Psoas muscle (tissue), 8 donors: ENCODE measurements around the gene OR2T2. TPM values are rescaled to one million over a fixed set of nuclear protein-coding genes. Genes with fewer than 3 reads are reported as not detected.
"Not testable (repeated sequence)": the region's sequence is repeated elsewhere in the genome, so short reads cannot be mapped to it uniquely, and the experiment has no call there.

ENCODE experiments used
- ATAC-seq, 4 donors: fragments of 200-7000 bp; cut with Tn5 transposase; one replicate each; pipeline ENCODE4 v1.9.1; 2020; ENCODE audit warnings: moderate library complexity in 3 of 4, mild to moderate bottlenecking in 2 of 4
- DNase-seq, 2 donors: peaks; one replicate each; pipeline ENCODE4 v3.0.0-alpha.2; 2020
- H3K27ac ChIP-seq: fragments of 200-600 bp; one replicate; pipeline ENCODE4 v1.8.0; 2022
- H3K27me3 ChIP-seq, 3 donors: fragments of 200-600 bp in 1 of 3; one replicate each; pipeline versions ENCODE4 v1.6.1 to v1.8.0; 2013 to 2022; ENCODE audit warnings: low read length in 2 of 3, mild to moderate bottlenecking in 2 of 3, moderate library complexity in 1 of 3; ENCODE audit not compliant: insufficient read depth in 3 of 3
- H3K36me3 ChIP-seq, 2 donors: fragments of 200-600 bp in 1 of 2; one replicate each; pipeline versions ENCODE4 v1.6.1 to v1.8.0; 2013 to 2022; ENCODE audit warnings: low read depth in 1 of 2, mild to moderate bottlenecking in 1 of 2, moderate library complexity in 1 of 2; ENCODE audit not compliant: insufficient read depth in 1 of 2
- H3K4me1 ChIP-seq: fragments of 200-600 bp; one replicate; pipeline ENCODE4 v1.8.0; 2022
- H3K4me3 ChIP-seq: fragments of 200-600 bp; one replicate; pipeline ENCODE4 v1.8.0; 2022; ENCODE audit warnings: mild to moderate bottlenecking
- H3K9me3 ChIP-seq: fragments of 200-600 bp; one replicate; pipeline ENCODE4 v1.8.0; 2022
- WGBS, 3 donors: extraction: QIAGEN DNeasy Blood & Tissue Kit; methylation state at CpG; one replicate each; pipeline versions ENCODE4 v1.1.6 to v1.1.7; 2013; 5-methylcytosine and 5-hydroxymethylcytosine counted together
- intact Hi-C, 2 donors: fragments of 100-400 bp; cut with DNase I; formaldehyde crosslinking; loops; one replicate each; pipeline versions ENCODE4 v1.11.0 to v1.14.2; 2022
- long read RNA-seq, 2 donors: library from polyadenylated mRNA; unstranded; transcript quantifications; one replicate each; pipeline ENCODE4 v2.0.0, GENCODE V29; 2021
- polyA plus RNA-seq, 3 donors: library from polyadenylated mRNA; stranded (reverse); fragments of 200-250 nt; gene quantifications; one replicate each; pipeline ENCODE4 v1.2.3, GENCODE V29; 2013
- total RNA-seq, 4 donors: library from RNA; stranded (reverse); fragmentation: NEBNext Ultra II Directional in 2 of 4; extraction: Animal tissue kit (Norgen Biotek cat#: 25700) in 2 of 4; gene quantifications; one replicate each; pipeline versions ENCODE4 v1.2.1 to v1.2.4, GENCODE V29; 2021 to 2023
- TF ChIP-seq, protein P1 (sequence below): fragments of 200-600 bp; IDR thresholded peaks from one replicate; pipeline ENCODE4 v1.8.0; 2022; ENCODE audit warnings: antibody characterized with exemption
- donor health status: healthy with polysubstance abuse.
- donor health status: DM: no; HTN: no; CAD: no; lungs with moderate emphysema.
- donor health status: Bipolar disorder and iron deficiency.
- donor health status: healthy.
- donor health status: DM: yes; HTN: yes; CAD: no.
- donor health status: DM: no; HTN: no; CAD: no.
- donor health status: DM: no; HTN: no; CAD: no.
- donor health status: DM: yes; HTN: yes; CAD: no.

Gene OR2T2, protein sequence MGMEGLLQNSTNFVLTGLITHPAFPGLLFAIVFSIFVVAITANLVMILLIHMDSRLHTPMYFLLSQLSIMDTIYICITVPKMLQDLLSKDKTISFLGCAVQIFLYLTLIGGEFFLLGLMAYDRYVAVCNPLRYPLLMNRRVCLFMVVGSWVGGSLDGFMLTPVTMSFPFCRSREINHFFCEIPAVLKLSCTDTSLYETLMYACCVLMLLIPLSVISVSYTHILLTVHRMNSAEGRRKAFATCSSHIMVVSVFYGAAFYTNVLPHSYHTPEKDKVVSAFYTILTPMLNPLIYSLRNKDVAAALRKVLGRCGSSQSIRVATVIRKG
- total RNA-seq = not detected
- polyA plus RNA-seq = not detected
- long read RNA-seq, donor 1 = 0 reads
- long read RNA-seq, donor 2 = 0 reads

- WGBS, 3 donors = no CpG with 5 or more reads among the region's 2 CpGs
- intact Hi-C loops, H3K4me1 ChIP-seq, H3K36me3 ChIP-seq, H3K27me3 ChIP-seq, DNase-seq, H3K9me3 ChIP-seq, H3K4me3 ChIP-seq, ATAC-seq, H3K27ac ChIP-seq: not testable (repeated sequence)
Observed at GRCh38 chr1:248445399-248445798, at the start of gene OR2T2. Gene OR2T2 (plus strand): TSS chr1:248445637. CDS start chr1:248452798, 7,161 bp downstream.

DNA sequence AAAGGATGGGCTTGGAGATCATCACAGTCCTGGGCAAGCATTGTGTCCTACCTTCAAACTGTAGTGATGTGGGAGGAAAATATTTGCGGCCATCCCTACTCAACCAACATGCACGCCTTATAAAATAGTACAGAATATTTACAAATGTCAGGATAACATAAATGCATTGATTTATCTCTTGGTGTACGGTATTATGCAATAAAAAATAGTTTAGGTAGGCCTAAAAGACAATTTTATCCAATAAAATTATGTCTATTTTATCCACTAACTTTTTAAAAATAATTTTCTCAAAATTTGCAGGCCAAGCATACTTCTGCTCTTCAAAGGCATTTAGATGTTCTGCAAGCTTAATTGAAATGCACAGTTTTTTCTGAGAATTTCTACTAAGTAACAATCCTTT, 42.7 kb upstream of the OR2T2 start, which contains the start of gene OR2T1:
Gene OR2T1, plus strand, starts transcription at position 301 of the 400 bp plus-strand sequence. CDS start 3,100 bp downstream, outside the sequence.
- DNase-seq (no peak), ATAC-seq (no peak)
- WGBS, 3 donors = 61 to 73% (median 71%) methylated on average over 3 of the region's 3 CpGs
- no peaks in the 10 kb centered on the region for H3K36me3 ChIP-seq
- H3K4me3 ChIP-seq = no peak within 1 kb of the TSS
- TF ChIP-seq, protein P1, sequence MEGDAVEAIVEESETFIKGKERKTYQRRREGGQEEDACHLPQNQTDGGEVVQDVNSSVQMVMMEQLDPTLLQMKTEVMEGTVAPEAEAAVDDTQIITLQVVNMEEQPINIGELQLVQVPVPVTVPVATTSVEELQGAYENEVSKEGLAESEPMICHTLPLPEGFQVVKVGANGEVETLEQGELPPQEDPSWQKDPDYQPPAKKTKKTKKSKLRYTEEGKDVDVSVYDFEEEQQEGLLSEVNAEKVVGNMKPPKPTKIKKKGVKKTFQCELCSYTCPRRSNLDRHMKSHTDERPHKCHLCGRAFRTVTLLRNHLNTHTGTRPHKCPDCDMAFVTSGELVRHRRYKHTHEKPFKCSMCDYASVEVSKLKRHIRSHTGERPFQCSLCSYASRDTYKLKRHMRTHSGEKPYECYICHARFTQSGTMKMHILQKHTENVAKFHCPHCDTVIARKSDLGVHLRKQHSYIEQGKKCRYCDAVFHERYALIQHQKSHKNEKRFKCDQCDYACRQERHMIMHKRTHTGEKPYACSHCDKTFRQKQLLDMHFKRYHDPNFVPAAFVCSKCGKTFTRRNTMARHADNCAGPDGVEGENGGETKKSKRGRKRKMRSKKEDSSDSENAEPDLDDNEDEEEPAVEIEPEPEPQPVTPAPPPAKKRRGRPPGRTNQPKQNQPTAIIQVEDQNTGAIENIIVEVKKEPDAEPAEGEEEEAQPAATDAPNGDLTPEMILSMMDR = no peak
- no peak within 1 kb of the TSS for H3K27ac ChIP-seq
- intact Hi-C loops = no loop called here
- H3K27me3 ChIP-seq = no peaks in the 10 kb centered on the region
- H3K9me3 ChIP-seq = no peaks in the 10 kb centered on the region
- H3K4me1 ChIP-seq = no peaks in the 10 kb centered on the region

DNA sequence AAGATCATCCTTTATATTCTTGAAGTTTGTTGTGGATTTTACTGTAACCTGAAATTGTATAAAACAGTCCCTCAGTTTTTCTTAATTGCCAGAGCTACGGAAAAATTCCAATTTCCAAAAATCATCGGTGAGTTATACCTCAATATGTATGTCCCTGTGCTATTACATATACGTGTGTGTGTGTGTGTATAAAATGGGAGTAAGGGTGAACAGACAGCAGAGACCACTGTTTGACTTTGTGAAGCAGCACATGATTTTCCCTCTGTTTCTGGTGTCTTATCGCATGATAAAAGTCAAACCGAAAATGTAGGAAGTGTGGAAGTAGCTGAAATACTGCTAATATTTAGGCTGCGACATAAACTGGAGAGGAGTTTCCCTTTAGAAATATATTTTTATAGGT, 41.4 kb upstream of the OR2T2 start:
- intact Hi-C loops = no loop called here
- Histone ChIP-seq H3K4me3 (no peak overlapping the region), H3K36me3 (no peaks in the 10 kb centered on the region), H3K27me3 (no peaks in the 10 kb centered on the region), H3K9me3 (no peaks in the 10 kb centered on the region), H3K27ac (no peak overlapping the region), H3K4me1 (no peaks in the 10 kb centered on the region)
- ATAC-seq (no peak), DNase-seq (no peak)
- 86 to 89% (median 88%) methylated on average over 6 of the region's 6 CpGs for WGBS, 3 donors
- TF ChIP-seq, protein P1 = no peak

- WGBS, 3 donors = 57 to 74% (median 62%) methylated on average over 8 of the region's 8 CpGs
- TF ChIP-seq, protein P1 = no peak
- DNase-seq = no peak
- Histone ChIP-seq H3K9me3 (no peaks in the 10 kb centered on the region), H3K4me1 (no peaks in the 10 kb centered on the region), H3K27ac (no peak overlapping the region), H3K4me3 (no peak overlapping the region), H3K27me3 (no peaks in the 10 kb centered on the region), H3K36me3 (no peaks in the 10 kb centered on the region)
- ATAC-seq = no peak
- intact Hi-C loops = no loop called here
Observed at GRCh38 chr1:248406721-248407692, 38.4 kb upstream of the OR2T2 start.

- ATAC-seq = no peak
- no peaks in the 10 kb centered on the region for H3K36me3 ChIP-seq
- no peaks in the 10 kb centered on the region for H3K9me3 ChIP-seq
- no peak for DNase-seq
- TF ChIP-seq, protein P1 = no peak
- no peaks in the 10 kb centered on the region for H3K4me1 ChIP-seq
- H3K27me3 ChIP-seq = no peaks in the 10 kb centered on the region
- 40 to 51% (median 49%) methylated on average over 3 of the region's 3 CpGs for WGBS, 3 donors
- intact Hi-C loops = no loop called here
- no peak overlapping the region for H3K27ac ChIP-seq
- no peak overlapping the region for H3K4me3 ChIP-seq
Observed at GRCh38 chr1:248416226-248416625, 29.2 kb upstream of the OR2T2 start.
